BJ (cell line): ENCODE data around the gene GARIN1A. TPM values are rescaled to one million over a fixed set of nuclear protein-coding genes. Genes with fewer than 3 reads are reported as not detected.
"Not testable (repeated sequence)": the region's sequence is repeated elsewhere in the genome, so short reads cannot be mapped to it uniquely, and the experiment has no call there.

Experiments used
- CTCF ChIA-PET: fragments of 350-600 bp; formaldehyde crosslinking; extraction: SDS; loops from one replicate; lab custom pipeline; 2021; ENCODE audit warnings: antibody characterized with exemption, inconsistent platforms; lab: Yijun Ruan, JAX
- POLR2A ChIA-PET: fragments of 300-600 bp; sonication (Branson Sonifier 250); formaldehyde crosslinking; extraction: SDS; loops from one replicate; lab custom pipeline; 2021; ENCODE audit warnings: antibody characterized with exemption; lab: Charles Lee
- DNase-seq: peaks from one replicate; pipeline ENCODE4 v3.0.0-alpha.2; 2011; ENCODE audit warnings: low read depth
- H3K27me3 ChIP-seq: 2 replicates; pipeline ENCODE4 v1.6.0; 2011; ENCODE audit warnings: low read length; ENCODE audit not compliant: control insufficient read depth, insufficient read depth
- H3K36me3 ChIP-seq: 2 replicates; pipeline ENCODE4 v1.5.1; 2011; ENCODE audit warnings: low read length; ENCODE audit not compliant: control insufficient read depth, insufficient read depth
- H3K4me3 ChIP-seq: 2 replicates; pipeline ENCODE4 v1.5.1; 2011; ENCODE audit warnings: low read depth, mild to moderate bottlenecking, control low read depth, low read length
- polyA plus RNA-seq: library from polyadenylated mRNA; depleted of rRNA; stranded (reverse); fragments of >200 nt; gene quantifications from 2 replicates; pipeline ENCODE4 v1.2.3, GENCODE V29; 2011
- TF ChIP-seq, protein P1 (sequence below): IDR thresholded peaks from 2 replicates; pipeline ENCODE4 v1.5.1; 2011; ENCODE audit warnings: low read depth, mild to moderate bottlenecking, control low read depth, inconsistent platforms, low read length, moderate library complexity; ENCODE audit not compliant: insufficient read depth

The GARIN1A gene
- polyA plus RNA-seq, 1 experiment: 0.94 TPM

- H3K4me3 ChIP-seq: no peak overlapping the region
- TF ChIP-seq, protein P1, sequence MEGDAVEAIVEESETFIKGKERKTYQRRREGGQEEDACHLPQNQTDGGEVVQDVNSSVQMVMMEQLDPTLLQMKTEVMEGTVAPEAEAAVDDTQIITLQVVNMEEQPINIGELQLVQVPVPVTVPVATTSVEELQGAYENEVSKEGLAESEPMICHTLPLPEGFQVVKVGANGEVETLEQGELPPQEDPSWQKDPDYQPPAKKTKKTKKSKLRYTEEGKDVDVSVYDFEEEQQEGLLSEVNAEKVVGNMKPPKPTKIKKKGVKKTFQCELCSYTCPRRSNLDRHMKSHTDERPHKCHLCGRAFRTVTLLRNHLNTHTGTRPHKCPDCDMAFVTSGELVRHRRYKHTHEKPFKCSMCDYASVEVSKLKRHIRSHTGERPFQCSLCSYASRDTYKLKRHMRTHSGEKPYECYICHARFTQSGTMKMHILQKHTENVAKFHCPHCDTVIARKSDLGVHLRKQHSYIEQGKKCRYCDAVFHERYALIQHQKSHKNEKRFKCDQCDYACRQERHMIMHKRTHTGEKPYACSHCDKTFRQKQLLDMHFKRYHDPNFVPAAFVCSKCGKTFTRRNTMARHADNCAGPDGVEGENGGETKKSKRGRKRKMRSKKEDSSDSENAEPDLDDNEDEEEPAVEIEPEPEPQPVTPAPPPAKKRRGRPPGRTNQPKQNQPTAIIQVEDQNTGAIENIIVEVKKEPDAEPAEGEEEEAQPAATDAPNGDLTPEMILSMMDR: no peak
- peaks cover 1% of the 10 kb centered on the region for H3K36me3 ChIP-seq
- DNase-seq: no peak
- no peaks in the 10 kb centered on the region for H3K27me3 ChIP-seq
- ChIA-PET POLR2A (no interaction called here), CTCF (interaction anchor here (1.2 kb wide), 1 partner anchor 15 kb away, joined by 3 read pairs; the partner anchor contains the start of gene GARIN1A)
These were observed 15.0 kb downstream of the GARIN1A start for GRCh38 chr7:128687131-128687530.

DNA sequence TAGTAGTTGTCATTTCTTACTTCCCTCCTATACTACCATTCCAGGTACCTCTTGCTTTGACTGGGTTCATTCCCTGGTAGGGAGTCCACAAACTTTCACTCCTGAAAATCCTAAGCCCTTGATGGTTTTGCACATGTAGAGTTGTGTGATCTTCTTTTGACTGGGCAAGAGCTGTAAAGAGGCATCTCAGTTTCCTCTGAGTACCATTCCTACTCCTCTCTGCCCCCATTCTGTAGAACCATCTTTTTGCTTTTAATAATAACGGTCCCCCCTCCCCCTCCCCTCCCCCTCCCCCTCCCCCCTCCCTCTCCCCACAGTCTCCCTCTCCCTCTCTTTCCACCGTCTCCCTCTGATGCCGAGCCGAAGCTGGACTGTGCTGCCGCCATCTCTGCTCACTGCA lies 16.4 kb downstream of the GARIN1A start:
- no peak overlapping the region for H3K4me3 ChIP-seq
- TF ChIP-seq, protein P1: no peak
- peaks cover 1% of the 10 kb centered on the region; the same call in 1 of the 2 replicates for H3K36me3 ChIP-seq
- DNase-seq: no peak
- CTCF ChIA-PET: interaction anchor here (1.0 kb wide), 1 partner anchor 12 kb away, joined by 3 read pairs; no protein-coding TSS in a partner anchor
- POLR2A ChIA-PET: no interaction called here
- no peaks in the 10 kb centered on the region for H3K27me3 ChIP-seq

DNA sequence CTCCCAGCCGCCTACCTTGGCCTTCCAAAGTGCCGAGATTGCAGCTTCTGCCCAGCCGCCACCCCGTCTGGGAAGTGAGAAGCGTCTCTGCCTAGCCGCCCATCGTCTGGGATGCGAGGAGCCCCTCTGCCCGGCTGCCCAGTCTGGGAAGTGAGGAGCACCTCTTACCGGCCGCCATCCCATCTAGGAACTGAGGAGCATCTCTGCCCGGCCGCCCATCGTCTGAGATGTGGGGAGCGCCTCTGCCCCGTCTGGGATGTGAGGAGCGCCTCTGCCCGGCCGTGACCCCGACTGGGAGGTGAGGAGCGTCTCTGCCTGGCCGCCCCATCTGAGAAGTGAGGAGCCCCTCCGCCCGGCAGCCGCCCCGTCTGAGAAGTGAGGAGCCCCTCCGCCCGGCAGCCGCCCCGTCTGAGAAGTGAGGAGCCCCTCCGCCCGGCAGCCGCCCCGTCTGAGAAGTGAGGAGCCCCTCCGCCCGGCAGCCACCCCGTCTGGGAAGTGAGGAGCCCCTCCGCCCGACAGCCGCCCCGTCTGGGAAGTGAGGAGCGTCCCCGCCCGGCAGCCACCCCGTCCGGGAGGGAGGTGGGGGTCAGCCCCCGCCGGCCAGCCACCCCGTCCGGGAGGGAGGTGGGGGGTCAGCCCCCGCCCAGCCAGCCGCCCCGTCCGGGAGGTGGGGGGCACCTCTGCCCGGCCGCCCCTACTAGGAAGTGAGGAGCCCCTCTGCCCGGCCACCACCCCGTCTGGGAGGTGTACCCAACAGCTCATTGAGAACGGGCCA lies 17.3 kb downstream of the GARIN1A start:
- POLR2A ChIA-PET, H3K4me3 ChIP-seq, H3K27me3 ChIP-seq, H3K36me3 ChIP-seq, CTCF ChIA-PET, DNase-seq: not testable (repeated sequence)

DNA sequence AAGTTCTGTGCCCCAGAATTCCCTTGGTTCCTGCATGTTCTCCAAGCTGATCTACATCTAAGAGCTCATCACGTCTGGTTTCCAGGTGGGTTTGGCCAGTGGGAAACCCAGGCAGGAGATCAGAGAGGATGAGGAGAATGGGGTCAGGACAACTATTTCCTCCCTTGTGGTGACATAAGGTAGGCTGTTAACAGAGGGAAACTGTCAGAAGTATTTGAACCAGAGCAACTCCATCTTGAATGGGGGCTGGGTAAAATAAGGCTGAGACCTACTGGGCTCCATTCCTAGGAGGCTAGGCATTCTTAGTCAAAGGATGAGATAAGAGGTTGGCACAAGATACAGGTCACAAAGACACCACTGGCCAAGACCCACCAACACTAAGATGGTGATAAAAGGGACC lies 19.1 kb downstream of the GARIN1A start:
- no peak for DNase-seq
- H3K4me3 ChIP-seq: no peak overlapping the region
- TF ChIP-seq, protein P1: no peak
- CTCF ChIA-PET: no interaction called here
- no peaks in the 10 kb centered on the region for H3K27me3 ChIP-seq
- POLR2A ChIA-PET: no interaction called here
- no peaks in the 10 kb centered on the region for H3K36me3 ChIP-seq

GRCh38 chr7:128692623-128693270 lies 20.7 kb downstream of the GARIN1A start:
- DNase-seq: no peak
- Histone ChIP-seq H3K36me3 (no peaks in the 10 kb centered on the region), H3K27me3 (no peaks in the 10 kb centered on the region), H3K4me3 (no peak overlapping the region)
- POLR2A ChIA-PET: no interaction called here
- CTCF ChIA-PET: no interaction called here
- TF ChIP-seq, protein P1: no peak
